K562 (cell line): Measurements from ENCODE around the gene FGD6. TPM values are rescaled to one million over a fixed set of nuclear protein-coding genes. Genes with fewer than 3 reads are reported as not detected.

Experiments used
- NR3C1 ChIP-seq: sonication (generic); formaldehyde crosslinking; IDR thresholded peaks from 2 replicates; pipeline ENCODE4 v1.8.1; 2022; ENCODE audit warnings: missing genetic modification reagents
- polyA plus RNA-seq, 8 experiments: library from polyadenylated mRNA; depleted of rRNA in 4 of 8; stranded (reverse) in 5 of 8; unstranded in 3 of 8; fragments of >200 nt; fragmentation: Nextera tagmentation in 2 of 8; fragmentation: Illumina TruSeq in 1 of 8; extraction: Ambion mirVana in 2 of 8; extraction: Trizol in 1 of 8; gene quantifications; 2 replicates each; pipeline versions ENCODE4 v1.2.1 to v1.2.3, GENCODE V29; 2011 to 2014; ENCODE audit warnings: inconsistent platforms in 1 of 8, missing spikeins in 1 of 8
- total RNA-seq, 7 experiments: library from RNA; depleted of rRNA in 6 of 7; stranded (reverse); fragments of >200 nt in 6 of 7; fragmentation: Illumina TruSeq in 2 of 7; extraction: Trizol in 2 of 7; gene quantifications; 2 replicates each; pipeline versions ENCODE4 v1.2.1 to v1.2.3, GENCODE V29; 2011 to 2021; ENCODE audit warnings: low replicate concordance in 1 of 7
- TF ChIP-seq, protein P1 (sequence below): fragments of 200-600 bp; sonication (generic); IDR thresholded peaks from one replicate; pipeline ENCODE4 v1.6.1; 2012; ENCODE audit warnings: mild to moderate bottlenecking, low read depth, low read length, inconsistent platforms

FGD6 gene
- total and polyA plus RNA-seq, 9 of the 15 experiments (the other 6 are each of a cell fraction or from before 2014, with no cell fraction given): 1.5 to 11.1 (median 5.8) TPM

GRCh38 chr12:95083938-95084337 lies 133.3 kb downstream of the FGD6 start (continued):
- TF ChIP-seq, protein P1, sequence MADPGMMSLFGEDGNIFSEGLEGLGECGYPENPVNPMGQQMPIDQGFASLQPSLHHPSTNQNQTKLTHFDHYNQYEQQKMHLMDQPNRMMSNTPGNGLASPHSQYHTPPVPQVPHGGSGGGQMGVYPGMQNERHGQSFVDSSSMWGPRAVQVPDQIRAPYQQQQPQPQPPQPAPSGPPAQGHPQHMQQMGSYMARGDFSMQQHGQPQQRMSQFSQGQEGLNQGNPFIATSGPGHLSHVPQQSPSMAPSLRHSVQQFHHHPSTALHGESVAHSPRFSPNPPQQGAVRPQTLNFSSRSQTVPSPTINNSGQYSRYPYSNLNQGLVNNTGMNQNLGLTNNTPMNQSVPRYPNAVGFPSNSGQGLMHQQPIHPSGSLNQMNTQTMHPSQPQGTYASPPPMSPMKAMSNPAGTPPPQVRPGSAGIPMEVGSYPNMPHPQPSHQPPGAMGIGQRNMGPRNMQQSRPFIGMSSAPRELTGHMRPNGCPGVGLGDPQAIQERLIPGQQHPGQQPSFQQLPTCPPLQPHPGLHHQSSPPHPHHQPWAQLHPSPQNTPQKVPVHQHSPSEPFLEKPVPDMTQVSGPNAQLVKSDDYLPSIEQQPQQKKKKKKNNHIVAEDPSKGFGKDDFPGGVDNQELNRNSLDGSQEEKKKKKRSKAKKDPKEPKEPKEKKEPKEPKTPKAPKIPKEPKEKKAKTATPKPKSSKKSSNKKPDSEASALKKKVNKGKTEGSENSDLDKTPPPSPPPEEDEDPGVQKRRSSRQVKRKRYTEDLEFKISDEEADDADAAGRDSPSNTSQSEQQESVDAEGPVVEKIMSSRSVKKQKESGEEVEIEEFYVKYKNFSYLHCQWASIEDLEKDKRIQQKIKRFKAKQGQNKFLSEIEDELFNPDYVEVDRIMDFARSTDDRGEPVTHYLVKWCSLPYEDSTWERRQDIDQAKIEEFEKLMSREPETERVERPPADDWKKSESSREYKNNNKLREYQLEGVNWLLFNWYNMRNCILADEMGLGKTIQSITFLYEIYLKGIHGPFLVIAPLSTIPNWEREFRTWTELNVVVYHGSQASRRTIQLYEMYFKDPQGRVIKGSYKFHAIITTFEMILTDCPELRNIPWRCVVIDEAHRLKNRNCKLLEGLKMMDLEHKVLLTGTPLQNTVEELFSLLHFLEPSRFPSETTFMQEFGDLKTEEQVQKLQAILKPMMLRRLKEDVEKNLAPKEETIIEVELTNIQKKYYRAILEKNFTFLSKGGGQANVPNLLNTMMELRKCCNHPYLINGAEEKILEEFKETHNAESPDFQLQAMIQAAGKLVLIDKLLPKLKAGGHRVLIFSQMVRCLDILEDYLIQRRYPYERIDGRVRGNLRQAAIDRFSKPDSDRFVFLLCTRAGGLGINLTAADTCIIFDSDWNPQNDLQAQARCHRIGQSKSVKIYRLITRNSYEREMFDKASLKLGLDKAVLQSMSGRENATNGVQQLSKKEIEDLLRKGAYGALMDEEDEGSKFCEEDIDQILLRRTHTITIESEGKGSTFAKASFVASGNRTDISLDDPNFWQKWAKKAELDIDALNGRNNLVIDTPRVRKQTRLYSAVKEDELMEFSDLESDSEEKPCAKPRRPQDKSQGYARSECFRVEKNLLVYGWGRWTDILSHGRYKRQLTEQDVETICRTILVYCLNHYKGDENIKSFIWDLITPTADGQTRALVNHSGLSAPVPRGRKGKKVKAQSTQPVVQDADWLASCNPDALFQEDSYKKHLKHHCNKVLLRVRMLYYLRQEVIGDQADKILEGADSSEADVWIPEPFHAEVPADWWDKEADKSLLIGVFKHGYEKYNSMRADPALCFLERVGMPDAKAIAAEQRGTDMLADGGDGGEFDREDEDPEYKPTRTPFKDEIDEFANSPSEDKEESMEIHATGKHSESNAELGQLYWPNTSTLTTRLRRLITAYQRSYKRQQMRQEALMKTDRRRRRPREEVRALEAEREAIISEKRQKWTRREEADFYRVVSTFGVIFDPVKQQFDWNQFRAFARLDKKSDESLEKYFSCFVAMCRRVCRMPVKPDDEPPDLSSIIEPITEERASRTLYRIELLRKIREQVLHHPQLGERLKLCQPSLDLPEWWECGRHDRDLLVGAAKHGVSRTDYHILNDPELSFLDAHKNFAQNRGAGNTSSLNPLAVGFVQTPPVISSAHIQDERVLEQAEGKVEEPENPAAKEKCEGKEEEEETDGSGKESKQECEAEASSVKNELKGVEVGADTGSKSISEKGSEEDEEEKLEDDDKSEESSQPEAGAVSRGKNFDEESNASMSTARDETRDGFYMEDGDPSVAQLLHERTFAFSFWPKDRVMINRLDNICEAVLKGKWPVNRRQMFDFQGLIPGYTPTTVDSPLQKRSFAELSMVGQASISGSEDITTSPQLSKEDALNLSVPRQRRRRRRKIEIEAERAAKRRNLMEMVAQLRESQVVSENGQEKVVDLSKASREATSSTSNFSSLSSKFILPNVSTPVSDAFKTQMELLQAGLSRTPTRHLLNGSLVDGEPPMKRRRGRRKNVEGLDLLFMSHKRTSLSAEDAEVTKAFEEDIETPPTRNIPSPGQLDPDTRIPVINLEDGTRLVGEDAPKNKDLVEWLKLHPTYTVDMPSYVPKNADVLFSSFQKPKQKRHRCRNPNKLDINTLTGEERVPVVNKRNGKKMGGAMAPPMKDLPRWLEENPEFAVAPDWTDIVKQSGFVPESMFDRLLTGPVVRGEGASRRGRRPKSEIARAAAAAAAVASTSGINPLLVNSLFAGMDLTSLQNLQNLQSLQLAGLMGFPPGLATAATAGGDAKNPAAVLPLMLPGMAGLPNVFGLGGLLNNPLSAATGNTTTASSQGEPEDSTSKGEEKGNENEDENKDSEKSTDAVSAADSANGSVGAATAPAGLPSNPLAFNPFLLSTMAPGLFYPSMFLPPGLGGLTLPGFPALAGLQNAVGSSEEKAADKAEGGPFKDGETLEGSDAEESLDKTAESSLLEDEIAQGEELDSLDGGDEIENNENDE: no peak
- no peak for TF ChIP-seq NR3C1 (CRISPR knock-in tag)
